K562 (cell line): ENCODE measurements around the gene MAP1LC3A.

ENCODE experiments used
- CTCF ChIP-seq, 3 experiments: IDR thresholded peaks in 2 of 3; conservative IDR thresholded peaks in 1 of 3; 2 replicates each; pipeline ENCODE4 v1.5.1; 2011 to 2012; ENCODE audit warnings: low read length in 3 of 3, mild to moderate bottlenecking in 3 of 3, control low read depth in 2 of 3, improper control_type of control experiment in 1 of 3, inconsistent platforms in 1 of 3, low read depth in 1 of 3, mixed read lengths in 1 of 3, moderate library complexity in 1 of 3; ENCODE audit not compliant: insufficient read depth in 2 of 3
- FOXJ2 ChIP-seq: fragments of 200-800 bp; sonication (Bioruptor generic); IDR thresholded peaks from 2 replicates; pipeline ENCODE4 v1.6.1; 2016; ENCODE audit warnings: missing genetic modification characterization, missing compliant biosample characterization
- MAZ ChIP-seq, 2 experiments: fragments of 450-650 bp in 1 of 2; sonication (generic) in 1 of 2; formaldehyde crosslinking; IDR thresholded peaks in 1 of 2; conservative IDR thresholded peaks in 1 of 2; 2 replicates each; pipeline versions ENCODE4 v1.4.0 to v1.5.0; 2020; ENCODE audit warnings: mild to moderate bottlenecking in 1 of 2, missing genetic modification reagents in 1 of 2
- NRF1 ChIP-seq, 2 experiments: fragments of 450-650 bp; IDR thresholded peaks in 1 of 2; conservative IDR thresholded peaks in 1 of 2; 2 replicates each; pipeline ENCODE4 v1.6.1; 2014; ENCODE audit warnings: mild to moderate bottlenecking in 2 of 2
- POLR2AphosphoS5 ChIP-seq: IDR thresholded peaks from 2 replicates; pipeline ENCODE4 v1.6.1; 2011; ENCODE audit warnings: mild to moderate bottlenecking, low read depth, low read length, moderate library complexity; ENCODE audit not compliant: control insufficient read depth, insufficient read depth
- RBM14 ChIP-seq: fragments of 200-400 bp; formaldehyde crosslinking; IDR thresholded peaks from 2 replicates; pipeline ENCODE4 v1.6.1; 2018; ENCODE audit warnings: low read depth, mild to moderate bottlenecking, low read length, moderate library complexity, borderline replicate concordance; ENCODE audit not compliant: insufficient read depth
- SMARCA5 ChIP-seq: fragments of 450-650 bp; IDR thresholded peaks from 2 replicates; pipeline ENCODE4 v1.6.1; 2016
- SNRNP70 ChIP-seq: fragments of 200-400 bp; formaldehyde crosslinking; optimal IDR thresholded peaks from 2 replicates; pipeline ENCODE3; 2017; ENCODE audit warnings: low read depth, low read length
- ZEB2 ChIP-seq: fragments of 450-650 bp; IDR thresholded peaks from 2 replicates; pipeline ENCODE4 v1.6.1; 2016
- TF ChIP-seq, protein P1 (sequence below): fragments of 450-650 bp; IDR thresholded peaks from 2 replicates; pipeline ENCODE4 v1.6.1; 2016; ENCODE audit warnings: low read depth
- TF ChIP-seq, protein P2 (sequence below), 2 experiments: fragments of 450-650 bp; formaldehyde crosslinking in 1 of 2; IDR thresholded peaks; 2 replicates each; pipeline versions ENCODE4 v1.4.0 to v1.6.1; 2014 to 2020; ENCODE audit warnings: mild to moderate bottlenecking in 2 of 2, borderline replicate concordance in 1 of 2, low read depth in 1 of 2

GRCh38 chr20:34575271-34575670 lies 16.8 kb downstream of the MAP1LC3A start:
- TF ChIP-seq, protein P1, sequence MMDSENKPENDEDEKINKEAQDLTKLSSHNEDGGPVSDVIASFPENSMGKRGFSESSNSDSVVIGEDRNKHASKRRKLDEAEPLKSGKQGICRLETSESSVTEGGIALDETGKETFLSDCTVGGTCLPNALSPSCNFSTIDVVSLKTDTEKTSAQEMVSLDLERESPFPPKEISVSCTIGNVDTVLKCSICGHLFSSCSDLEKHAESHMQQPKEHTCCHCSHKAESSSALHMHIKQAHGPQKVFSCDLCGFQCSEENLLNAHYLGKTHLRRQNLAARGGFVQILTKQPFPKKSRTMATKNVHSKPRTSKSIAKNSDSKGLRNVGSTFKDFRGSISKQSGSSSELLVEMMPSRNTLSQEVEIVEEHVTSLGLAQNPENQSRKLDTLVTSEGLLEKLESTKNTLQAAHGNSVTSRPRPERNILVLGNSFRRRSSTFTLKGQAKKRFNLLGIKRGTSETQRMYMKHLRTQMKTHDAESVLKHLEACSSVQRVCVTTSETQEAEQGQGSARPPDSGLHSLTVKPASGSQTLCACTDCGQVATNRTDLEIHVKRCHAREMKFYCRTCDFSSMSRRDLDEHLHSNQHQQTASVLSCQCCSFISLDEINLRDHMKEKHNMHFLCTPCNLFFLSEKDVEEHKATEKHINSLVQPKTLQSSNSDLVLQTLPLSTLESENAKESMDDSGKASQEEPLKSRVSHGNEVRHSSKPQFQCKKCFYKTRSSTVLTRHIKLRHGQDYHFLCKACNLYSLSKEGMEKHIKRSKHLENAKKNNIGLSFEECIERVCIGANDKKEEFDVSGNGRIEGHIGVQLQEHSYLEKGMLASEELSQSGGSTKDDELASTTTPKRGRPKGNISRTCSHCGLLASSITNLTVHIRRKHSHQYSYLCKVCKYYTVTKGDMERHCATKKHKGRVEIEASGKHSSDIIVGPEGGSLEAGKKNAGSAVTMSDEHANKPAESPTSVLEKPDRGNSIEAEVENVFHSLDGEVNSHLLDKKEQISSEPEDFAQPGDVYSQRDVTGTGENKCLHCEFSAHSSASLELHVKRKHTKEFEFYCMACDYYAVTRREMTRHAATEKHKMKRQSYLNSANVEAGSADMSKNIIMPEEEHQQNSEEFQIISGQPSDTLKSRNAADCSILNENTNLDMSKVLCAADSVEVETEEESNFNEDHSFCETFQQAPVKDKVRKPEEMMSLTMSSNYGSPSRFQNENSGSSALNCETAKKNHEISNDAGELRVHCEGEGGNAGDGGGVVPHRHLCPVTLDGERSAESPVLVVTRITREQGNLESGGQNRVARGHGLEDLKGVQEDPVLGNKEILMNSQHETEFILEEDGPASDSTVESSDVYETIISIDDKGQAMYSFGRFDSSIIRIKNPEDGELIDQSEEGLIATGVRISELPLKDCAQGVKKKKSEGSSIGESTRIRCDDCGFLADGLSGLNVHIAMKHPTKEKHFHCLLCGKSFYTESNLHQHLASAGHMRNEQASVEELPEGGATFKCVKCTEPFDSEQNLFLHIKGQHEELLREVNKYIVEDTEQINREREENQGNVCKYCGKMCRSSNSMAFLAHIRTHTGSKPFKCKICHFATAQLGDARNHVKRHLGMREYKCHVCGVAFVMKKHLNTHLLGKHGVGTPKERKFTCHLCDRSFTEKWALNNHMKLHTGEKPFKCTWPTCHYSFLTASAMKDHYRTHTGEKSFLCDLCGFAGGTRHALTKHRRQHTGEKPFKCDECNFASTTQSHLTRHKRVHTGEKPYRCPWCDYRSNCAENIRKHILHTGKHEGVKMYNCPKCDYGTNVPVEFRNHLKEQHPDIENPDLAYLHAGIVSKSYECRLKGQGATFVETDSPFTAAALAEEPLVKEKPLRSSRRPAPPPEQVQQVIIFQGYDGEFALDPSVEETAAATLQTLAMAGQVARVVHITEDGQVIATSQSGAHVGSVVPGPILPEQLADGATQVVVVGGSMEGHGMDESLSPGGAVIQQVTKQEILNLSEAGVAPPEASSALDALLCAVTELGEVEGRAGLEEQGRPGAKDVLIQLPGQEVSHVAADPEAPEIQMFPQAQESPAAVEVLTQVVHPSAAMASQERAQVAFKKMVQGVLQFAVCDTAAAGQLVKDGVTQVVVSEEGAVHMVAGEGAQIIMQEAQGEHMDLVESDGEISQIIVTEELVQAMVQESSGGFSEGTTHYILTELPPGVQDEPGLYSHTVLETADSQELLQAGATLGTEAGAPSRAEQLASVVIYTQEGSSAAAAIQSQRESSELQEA, result no peak
- TF ChIP-seq, protein P2, sequence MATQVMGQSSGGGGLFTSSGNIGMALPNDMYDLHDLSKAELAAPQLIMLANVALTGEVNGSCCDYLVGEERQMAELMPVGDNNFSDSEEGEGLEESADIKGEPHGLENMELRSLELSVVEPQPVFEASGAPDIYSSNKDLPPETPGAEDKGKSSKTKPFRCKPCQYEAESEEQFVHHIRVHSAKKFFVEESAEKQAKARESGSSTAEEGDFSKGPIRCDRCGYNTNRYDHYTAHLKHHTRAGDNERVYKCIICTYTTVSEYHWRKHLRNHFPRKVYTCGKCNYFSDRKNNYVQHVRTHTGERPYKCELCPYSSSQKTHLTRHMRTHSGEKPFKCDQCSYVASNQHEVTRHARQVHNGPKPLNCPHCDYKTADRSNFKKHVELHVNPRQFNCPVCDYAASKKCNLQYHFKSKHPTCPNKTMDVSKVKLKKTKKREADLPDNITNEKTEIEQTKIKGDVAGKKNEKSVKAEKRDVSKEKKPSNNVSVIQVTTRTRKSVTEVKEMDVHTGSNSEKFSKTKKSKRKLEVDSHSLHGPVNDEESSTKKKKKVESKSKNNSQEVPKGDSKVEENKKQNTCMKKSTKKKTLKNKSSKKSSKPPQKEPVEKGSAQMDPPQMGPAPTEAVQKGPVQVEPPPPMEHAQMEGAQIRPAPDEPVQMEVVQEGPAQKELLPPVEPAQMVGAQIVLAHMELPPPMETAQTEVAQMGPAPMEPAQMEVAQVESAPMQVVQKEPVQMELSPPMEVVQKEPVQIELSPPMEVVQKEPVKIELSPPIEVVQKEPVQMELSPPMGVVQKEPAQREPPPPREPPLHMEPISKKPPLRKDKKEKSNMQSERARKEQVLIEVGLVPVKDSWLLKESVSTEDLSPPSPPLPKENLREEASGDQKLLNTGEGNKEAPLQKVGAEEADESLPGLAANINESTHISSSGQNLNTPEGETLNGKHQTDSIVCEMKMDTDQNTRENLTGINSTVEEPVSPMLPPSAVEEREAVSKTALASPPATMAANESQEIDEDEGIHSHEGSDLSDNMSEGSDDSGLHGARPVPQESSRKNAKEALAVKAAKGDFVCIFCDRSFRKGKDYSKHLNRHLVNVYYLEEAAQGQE (IDR thresholded peaks at IDR 0.05; ENCODE audit: borderline replicate concordance), result no peak
- TF ChIP-seq, protein P2 (CRISPR knock-in tag; IDR thresholded peaks at IDR 0.05; ENCODE audit: low read depth), result no peak
- no peak for TF ChIP-seq NRF1 (conservative IDR thresholded peaks at IDR 0.05 in 1 of 2, IDR thresholded peaks at IDR 0.05 in 1 of 2)
- no peak for TF ChIP-seq MAZ (CRISPR knock-in tag; conservative IDR thresholded peaks at IDR 0.05 in 1 of 2, IDR thresholded peaks at IDR 0.05 in 1 of 2)
- no peak for TF ChIP-seq POLR2AphosphoS5
- no peak for TF ChIP-seq SNRNP70
- TF ChIP-seq FOXJ2 (tag), result no peak
- TF ChIP-seq RBM14, result no peak
- TF ChIP-seq SMARCA5, result no peak
- no peak for TF ChIP-seq ZEB2
- no peak for TF ChIP-seq CTCF (IDR thresholded peaks at IDR 0.05 in 2 of 3, conservative IDR thresholded peaks at IDR 0.05 in 1 of 3; ENCODE audit: insufficient read depth in 2 of 3, low read depth in 1 of 3, low read length in 3 of 3)
